HG02610 (cell line): ENCODE data around the gene TWF2.

Experiments
- ATAC-seq: cut with Tn5 transposase; IDR thresholded peaks from one replicate; pipeline ENCODE4 v1.9.1; 2021; ENCODE audit warnings: mild to moderate bottlenecking, moderate library complexity; ENCODE audit not compliant: unreplicated experiment

The TWF2 gene

GRCh38 chr3:52223449-52224408, 15.2 kb downstream of the TWF2 start:
- ATAC-seq = no peak

GRCh38 chr3:52222319-52223221, 16.4 kb downstream of the TWF2 start:
- no peak for ATAC-seq

GRCh38 chr3:52221563-52222318, 17.2 kb downstream of the TWF2 start:
- no peak for ATAC-seq

GRCh38 chr3:52221141-52221562, 17.8 kb downstream of the TWF2 start:
- ATAC-seq = no peak

- ATAC-seq = no peak
Measured at GRCh38 chr3:52220380-52221026, 18.5 kb downstream of the TWF2 start.

- no peak for ATAC-seq
Measured at GRCh38 chr3:52218937-52219650, 19.9 kb downstream of the TWF2 start.

- ATAC-seq = no peak
Measured at GRCh38 chr3:52218454-52218853, 20.5 kb downstream of the TWF2 start.

GRCh38 chr3:52218026-52218425, 20.9 kb downstream of the TWF2 start:
- no peak for ATAC-seq

- ATAC-seq = no peak
Measured at GRCh38 chr3:52217409-52217805, 21.6 kb downstream of the TWF2 start.

- ATAC-seq = no peak
Measured at GRCh38 chr3:52216585-52217408, 22.2 kb downstream of the TWF2 start.

- no peak for ATAC-seq
Measured at GRCh38 chr3:52215351-52215750, 23.6 kb downstream of the TWF2 start.

- no peak for ATAC-seq
Measured at GRCh38 chr3:52213901-52214300, 25.1 kb downstream of the TWF2 start.

GRCh38 chr3:52213005-52213404, 26.0 kb downstream of the TWF2 start:
- ATAC-seq = no peak

GRCh38 chr3:52211268-52211891, 27.6 kb downstream of the TWF2 start:
- ATAC-seq = no peak

GRCh38 chr3:52210550-52211046, 28.4 kb downstream of the TWF2 start:
- ATAC-seq = no peak

- no peak for ATAC-seq
Measured at GRCh38 chr3:52210037-52210436, 28.9 kb downstream of the TWF2 start.

- no peak for ATAC-seq
Measured at GRCh38 chr3:52208556-52208955, 30.4 kb downstream of the TWF2 start.

- no peak for ATAC-seq
Measured at GRCh38 chr3:52205727-52206372, 33.1 kb downstream of the TWF2 start.
